Heart left ventricle (tissue), 13 donors: Measurements from ENCODE around the gene PATZ1.

Experiments used
- POLR2A ChIP-seq, 2 donors: fragments of 450-650 bp; IDR thresholded peaks; one replicate each; pipeline ENCODE4 v1.6.1; 2017; ENCODE audit warnings: antibody characterized with exemption in 2 of 2, mild to moderate bottlenecking in 2 of 2, moderate library complexity in 2 of 2
- TF ChIP-seq, protein P1 (sequence below), 12 donors: fragments of 200-600 bp; sonication (generic) in 4 of 12; IDR thresholded peaks; one replicate each; pipeline versions ENCODE4 v1.5.0 to v1.8.0; 2018 to 2022; ENCODE audit warnings: antibody characterized with exemption in 12 of 12, mild to moderate bottlenecking in 5 of 12
- donor health status: ischemic (EF 13 %, LVEDD 7.1; RV severe dilation, severe dysfunction).
- donor health status: DM: no; HTN: yes; CAD: no.
- donor health status: DM: no; HTN: no; CAD: no.
- donor health status: ischemic (EF 25% LVEDD 6.9; RV normal size, moderate dysfunction).
- donor health status: ischemic (EF 25% LVEDD 5.7; RV mildly dilated, moderate dysfunction).
- donor health status: ischemic (EF 35%, LVEDD 5.7; RV mildly dilated, moderate dysfunction).
- donor health status: nonischemic (EF 11% LVEDD 7.7; RV severe dilation, severe dysfunction).
- donor health status: DM: yes; HTN: yes; CAD: no.
- donor health status: PGD.
- donor health status: ischemic (EF 29% LVEDD 5.4; RV normal size, mild dysfunction).
- donor health status: nonischemic (EF 23%, LVEDD 6.1; RV moderate dilation, normal function).

DNA sequence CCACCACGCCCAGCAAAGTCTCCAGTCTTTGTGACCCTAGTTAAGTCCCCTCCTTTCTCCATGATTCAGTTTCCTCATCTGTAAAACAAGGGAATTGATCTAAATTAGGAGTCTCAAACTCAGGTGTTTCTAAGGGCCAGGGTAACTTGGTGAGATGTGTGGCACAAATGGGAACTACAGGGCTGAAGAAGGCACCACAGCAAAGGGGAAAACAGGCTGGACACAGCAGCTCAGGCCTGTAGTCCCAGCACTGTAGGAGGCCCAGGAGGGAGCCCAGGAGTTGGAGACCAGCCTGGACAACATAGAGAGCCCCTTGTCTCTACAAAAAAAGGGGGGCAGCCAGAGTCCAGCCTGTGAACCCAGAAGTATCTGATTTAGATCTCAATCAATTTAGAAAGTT lies 15.6 kb upstream of the PATZ1 start:
- TF ChIP-seq POLR2A (IDR thresholded peaks at IDR 0.05): no peak
- TF ChIP-seq, protein P1, sequence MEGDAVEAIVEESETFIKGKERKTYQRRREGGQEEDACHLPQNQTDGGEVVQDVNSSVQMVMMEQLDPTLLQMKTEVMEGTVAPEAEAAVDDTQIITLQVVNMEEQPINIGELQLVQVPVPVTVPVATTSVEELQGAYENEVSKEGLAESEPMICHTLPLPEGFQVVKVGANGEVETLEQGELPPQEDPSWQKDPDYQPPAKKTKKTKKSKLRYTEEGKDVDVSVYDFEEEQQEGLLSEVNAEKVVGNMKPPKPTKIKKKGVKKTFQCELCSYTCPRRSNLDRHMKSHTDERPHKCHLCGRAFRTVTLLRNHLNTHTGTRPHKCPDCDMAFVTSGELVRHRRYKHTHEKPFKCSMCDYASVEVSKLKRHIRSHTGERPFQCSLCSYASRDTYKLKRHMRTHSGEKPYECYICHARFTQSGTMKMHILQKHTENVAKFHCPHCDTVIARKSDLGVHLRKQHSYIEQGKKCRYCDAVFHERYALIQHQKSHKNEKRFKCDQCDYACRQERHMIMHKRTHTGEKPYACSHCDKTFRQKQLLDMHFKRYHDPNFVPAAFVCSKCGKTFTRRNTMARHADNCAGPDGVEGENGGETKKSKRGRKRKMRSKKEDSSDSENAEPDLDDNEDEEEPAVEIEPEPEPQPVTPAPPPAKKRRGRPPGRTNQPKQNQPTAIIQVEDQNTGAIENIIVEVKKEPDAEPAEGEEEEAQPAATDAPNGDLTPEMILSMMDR (IDR thresholded peaks at IDR 0.05): no peak
